Measurements from ENCODE around the gene BLOC1S1. TPM values are rescaled to one million over a fixed set of nuclear protein-coding genes. Genes with fewer than 3 reads are reported as not detected.

BLOC1S1 gene
- total RNA-seq, 2 experiments from 2014 or later = 153 to 162 TPM

DNA sequence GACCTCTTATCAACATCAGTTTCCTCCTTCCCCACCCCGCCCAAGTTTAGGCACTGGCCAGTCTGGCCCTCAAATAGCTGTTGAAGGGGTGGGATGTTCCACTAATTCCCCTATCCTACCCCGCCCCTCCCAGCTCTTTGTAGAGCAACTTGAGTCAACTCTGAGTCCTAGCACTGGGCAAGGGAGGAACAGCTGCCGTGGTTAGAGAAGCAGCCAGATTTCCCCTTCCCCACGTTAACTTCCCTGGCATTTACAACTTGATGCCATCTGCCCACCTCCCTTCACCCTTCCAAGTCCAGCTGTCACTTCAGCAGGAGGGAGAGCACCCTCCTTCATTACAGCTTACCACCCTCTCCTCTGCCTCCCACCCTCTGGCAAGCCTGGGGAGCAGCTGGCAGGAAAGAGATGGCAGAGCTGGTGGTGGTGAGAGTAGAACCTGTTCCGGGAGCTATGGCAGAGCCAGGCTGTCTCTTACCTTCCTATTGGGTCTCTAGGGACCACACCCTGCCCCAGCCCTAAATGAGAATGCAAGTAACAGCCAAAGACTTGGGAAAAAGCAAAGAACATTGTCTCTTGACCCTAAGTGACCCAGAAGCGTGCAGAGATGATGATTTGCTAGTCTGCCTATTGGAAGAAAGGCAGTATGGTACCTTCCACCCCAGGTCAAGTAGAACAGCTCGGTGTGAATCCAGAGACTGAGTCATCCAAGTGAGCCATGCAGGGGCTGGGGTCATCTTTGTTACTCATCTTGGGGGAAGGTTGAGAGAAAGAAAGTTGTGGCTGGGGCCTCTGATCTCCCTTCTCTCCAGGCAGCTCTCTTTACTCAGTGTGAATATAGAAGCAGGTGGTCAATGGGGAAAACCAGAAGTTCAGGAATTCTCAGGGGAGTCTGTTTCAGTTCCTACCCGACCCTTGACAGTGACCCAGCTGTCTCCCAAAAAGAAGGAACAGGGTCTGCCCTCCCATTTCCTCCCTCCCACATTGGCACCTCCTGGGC, 1.5 kb downstream of the BLOC1S1 start:
- peaks cover 6% of the 10 kb centered on the region for H3K36me3 Mint-ChIP-seq
- intact Hi-C loops (cut with micrococcal nuclease) = loop anchor here (1.0 to 5.0 kb wide), 3 partner anchors 12 to 730 kb away; partner anchors contain the start of gene CD63
- POLR2A ChIA-PET = interaction anchor here (1.8 to 3.1 kb wide), 2 partner anchors 12 to 100 kb away, joined by 5 to 23 read pairs; partner anchors contain the start of genes CD63 and SARNP
- no peaks in the 10 kb centered on the region for H3K9me3 Mint-ChIP-seq
- peak overlapping the region; percentile 89 for H3K27ac Mint-ChIP-seq
- peaks cover 2% of the 10 kb centered on the region for H3K27me3 Mint-ChIP-seq
- peaks cover 30% of the 10 kb centered on the region for H3K4me1 Mint-ChIP-seq (ENCODE audit: low read depth)
- H3K4me3 Mint-ChIP-seq = peak overlapping the region; percentile 90
- CTCF ChIA-PET = interaction anchor here (1.0 to 3.9 kb wide), 7 partner anchors 7 to 71 kb away, joined by 3 to 36 read pairs (median 8); partner anchors contain the start of genes CD63 and ITGA7
- peak; percentile 65 for DNase-seq

DNA sequence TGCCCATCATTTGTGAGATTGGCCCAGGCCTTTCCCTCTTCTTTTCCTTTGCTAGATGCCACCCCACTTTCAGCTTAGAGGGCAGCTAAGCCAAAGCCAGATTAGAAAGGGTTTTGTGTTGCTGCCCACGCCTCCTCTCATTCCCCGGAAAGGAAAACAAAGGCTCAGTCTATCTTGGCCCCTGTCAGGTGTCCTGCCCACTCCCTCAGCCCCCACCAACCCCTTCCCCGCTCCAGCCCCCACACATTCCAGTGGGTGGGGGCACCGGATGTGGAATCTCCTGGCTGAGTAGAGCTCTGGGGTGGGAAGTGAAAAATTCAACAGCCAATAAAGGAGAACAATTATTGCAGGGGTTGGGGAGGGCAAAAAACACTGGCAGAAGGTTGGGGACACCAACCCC, 2.2 kb downstream of the BLOC1S1 start:
- Mint-ChIP-seq H3K27me3 (peaks cover 2% of the 10 kb centered on the region), H3K4me1 (ENCODE audit: low read depth) (peaks cover 30% of the 10 kb centered on the region), H3K27ac (peak overlapping the region; percentile 89), H3K36me3 (peaks cover 6% of the 10 kb centered on the region), H3K9me3 (no peaks in the 10 kb centered on the region), H3K4me3 (peak overlapping the region; percentile 90)
- intact Hi-C loops (cut with micrococcal nuclease) = loop anchor here (5.0 kb wide), 2 partner anchors 71 to 731 kb away; no protein-coding TSS in a partner anchor
- ChIA-PET CTCF (interaction anchor here (1.2 to 3.9 kb wide), 3 partner anchors 12 to 20 kb away, joined by 5 to 36 read pairs (median 11); partner anchors contain the start of gene ITGA7), POLR2A (interaction anchor here (3.1 kb wide), 1 partner anchor 12 kb away, joined by 23 read pairs; the partner anchor contains the start of gene CD63)
- no peak for DNase-seq

DNA sequence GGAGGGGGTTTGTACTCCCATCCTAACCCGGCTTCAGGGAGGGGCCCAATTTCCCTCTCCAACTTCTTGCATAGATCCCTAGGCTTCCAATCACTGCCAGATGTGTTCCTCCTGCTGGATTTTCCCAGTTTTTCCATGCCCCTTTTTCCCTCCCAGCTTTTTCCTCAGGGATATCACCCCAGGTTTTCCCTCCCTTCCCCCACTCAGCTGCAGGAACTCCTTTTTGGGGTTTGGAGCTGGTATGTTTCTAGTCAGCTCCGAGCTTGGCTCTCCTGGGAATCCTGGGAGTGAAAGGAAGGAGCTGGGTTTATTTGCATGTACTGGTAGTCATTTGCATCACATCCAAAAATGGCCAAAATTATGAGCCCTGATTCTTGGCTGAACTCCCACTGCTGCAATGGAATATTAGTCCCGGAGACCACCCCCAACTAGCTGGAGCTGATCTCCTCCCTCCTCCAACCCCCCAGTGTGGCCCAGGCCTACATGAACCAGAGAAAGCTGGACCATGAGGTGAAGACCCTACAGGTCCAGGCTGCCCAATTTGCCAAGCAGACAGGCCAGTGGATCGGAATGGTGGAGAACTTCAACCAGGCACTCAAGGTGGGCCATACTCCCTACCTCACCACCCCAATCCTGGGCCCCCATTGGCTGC, 2.9 kb downstream of the BLOC1S1 start:
- no peaks in the 10 kb centered on the region for H3K9me3 Mint-ChIP-seq
- H3K27ac Mint-ChIP-seq = peak overlapping the region; percentile 54
- H3K4me3 Mint-ChIP-seq = no peak overlapping the region
- CTCF ChIA-PET = interaction anchor here (1.2 to 3.9 kb wide), 3 partner anchors 11 to 19 kb away, joined by 5 to 36 read pairs (median 11); partner anchors contain the start of gene ITGA7
- peaks cover 30% of the 10 kb centered on the region for H3K4me1 Mint-ChIP-seq (ENCODE audit: low read depth)
- DNase-seq = no peak
- H3K27me3 Mint-ChIP-seq = peaks cover 2% of the 10 kb centered on the region
- intact Hi-C loops (cut with micrococcal nuclease) = loop anchor here (5.0 kb wide), 2 partner anchors 71 to 731 kb away; no protein-coding TSS in a partner anchor
- H3K36me3 Mint-ChIP-seq = peaks cover 9% of the 10 kb centered on the region
- POLR2A ChIA-PET = interaction anchor here (2.5 kb wide), 1 partner anchor 11 kb away, joined by 12 read pairs; no protein-coding TSS in a partner anchor

DNA sequence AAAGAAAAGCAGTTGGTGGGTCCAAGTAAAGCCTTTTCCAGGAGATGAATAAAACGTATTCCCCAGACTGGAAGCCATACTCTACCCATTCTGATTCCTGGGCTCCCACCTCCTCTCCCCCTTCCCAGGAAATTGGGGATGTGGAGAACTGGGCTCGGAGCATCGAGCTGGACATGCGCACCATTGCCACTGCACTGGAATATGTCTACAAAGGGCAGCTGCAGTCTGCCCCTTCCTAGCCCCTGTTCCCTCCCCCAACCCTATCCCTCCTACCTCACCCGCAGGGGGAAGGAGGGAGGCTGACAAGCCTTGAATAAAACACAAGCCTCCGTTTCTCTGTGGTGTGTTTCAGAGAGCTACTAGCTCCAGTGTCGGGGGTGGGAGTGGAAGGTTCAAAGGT, 3.5 kb downstream of the BLOC1S1 start:
- H3K4me3 Mint-ChIP-seq = no peak overlapping the region

DNA sequence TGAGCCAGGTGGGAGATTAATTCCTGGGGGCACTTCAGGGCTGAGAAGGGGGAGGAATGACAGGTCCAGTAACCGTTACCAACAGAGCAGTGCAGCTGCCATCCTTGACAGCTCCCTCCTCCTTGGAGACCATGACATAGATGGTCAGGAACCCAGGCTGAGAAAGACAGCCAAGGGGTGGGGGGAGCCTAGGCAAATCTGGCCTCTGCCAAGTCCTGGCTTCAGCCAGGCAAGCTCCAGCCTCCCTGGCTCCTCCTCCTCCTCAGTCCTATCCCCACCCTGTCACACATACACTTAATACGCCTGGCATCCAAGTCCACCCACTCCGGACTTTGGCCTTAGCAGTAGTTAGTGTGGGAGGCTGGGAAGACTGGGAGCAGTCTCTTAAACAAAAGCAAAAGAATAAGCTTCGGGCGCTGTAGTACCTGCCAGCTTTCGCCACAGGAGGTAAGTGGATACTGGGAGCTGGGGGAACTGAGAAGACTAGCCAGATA, 4.3 kb downstream of the BLOC1S1 start, which contains the start of gene RDH5:
TSS of gene RDH5 (plus strand) at position 323 of the 494 bp plus-strand sequence. CDS start 792 bp downstream, outside the sequence.
- Mint-ChIP-seq H3K4me3 (no peak within 1 kb of the TSS), H3K9me3 (no peaks in the 10 kb centered on the region), H3K36me3 (peaks cover 9% of the 10 kb centered on the region), H3K27ac (no peak within 1 kb of the TSS), H3K27me3 (peaks cover 2% of the 10 kb centered on the region), H3K4me1 (ENCODE audit: low read depth) (peaks cover 33% of the 10 kb centered on the region)
- intact Hi-C loops (cut with micrococcal nuclease) = no loop called here
- CTCF ChIA-PET = interaction anchor here (0.6 to 2.0 kb wide), 5 partner anchors 8 to 74 kb away, joined by 3 to 7 read pairs (median 3); no protein-coding TSS in a partner anchor
- POLR2A ChIA-PET = interaction anchor here (2.5 kb wide), 1 partner anchor 10 kb away, joined by 12 read pairs; no protein-coding TSS in a partner anchor
- DNase-seq = no peak

More for the DNA sequence above, 3.5 kb downstream of the BLOC1S1 start:
- Mint-ChIP-seq H3K36me3 (peaks cover 9% of the 10 kb centered on the region), H3K4me1 (ENCODE audit: low read depth) (peaks cover 30% of the 10 kb centered on the region), H3K9me3 (no peaks in the 10 kb centered on the region), H3K27ac (no peak overlapping the region), H3K27me3 (peaks cover 2% of the 10 kb centered on the region)
- CTCF ChIA-PET = interaction anchor here (0.6 to 2.7 kb wide), 3 partner anchors 11 to 62 kb away, joined by 3 to 11 read pairs (median 7); partner anchors contain the start of gene ITGA7
- DNase-seq = no peak
- intact Hi-C loops (cut with micrococcal nuclease) = loop anchor here (5.0 kb wide), 2 partner anchors 72 to 732 kb away; no protein-coding TSS in a partner anchor
- POLR2A ChIA-PET = interaction anchor here (2.5 kb wide), 1 partner anchor 10 kb away, joined by 12 read pairs; no protein-coding TSS in a partner anchor

DNA sequence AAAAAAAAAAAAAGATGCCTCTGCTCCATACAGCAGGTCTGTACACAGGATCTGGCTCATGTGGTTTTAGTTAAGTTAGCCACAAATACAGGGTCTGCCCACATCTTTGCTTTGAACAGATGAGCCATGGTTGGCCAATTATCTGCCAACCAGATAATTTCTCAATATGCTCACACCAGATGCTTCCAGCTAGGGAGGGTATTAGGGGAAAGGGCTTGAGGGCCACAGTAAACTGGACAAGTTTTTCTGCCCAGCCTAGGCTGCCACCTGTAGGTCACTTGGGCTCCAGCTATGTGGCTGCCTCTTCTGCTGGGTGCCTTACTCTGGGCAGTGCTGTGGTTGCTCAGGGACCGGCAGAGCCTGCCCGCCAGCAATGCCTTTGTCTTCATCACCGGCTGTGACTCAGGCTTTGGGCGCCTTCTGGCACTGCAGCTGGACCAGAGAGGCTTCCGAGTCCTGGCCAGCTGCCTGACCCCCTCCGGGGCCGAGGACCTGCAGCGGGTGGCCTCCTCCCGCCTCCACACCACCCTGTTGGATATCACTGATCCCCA, 5.1 kb downstream of the BLOC1S1 start:
- DNase-seq = no peak
- Mint-ChIP-seq H3K27ac (no peak overlapping the region), H3K9me3 (no peaks in the 10 kb centered on the region), H3K4me3 (no peak overlapping the region), H3K27me3 (no peaks in the 10 kb centered on the region), H3K36me3 (peaks cover 8% of the 10 kb centered on the region), H3K4me1 (ENCODE audit: low read depth) (peaks cover 28% of the 10 kb centered on the region)
- POLR2A ChIA-PET = interaction anchor here (2.5 kb wide), 1 partner anchor 9 kb away, joined by 12 read pairs; no protein-coding TSS in a partner anchor
- intact Hi-C loops (cut with micrococcal nuclease) = no loop called here
- CTCF ChIA-PET = interaction anchor here (0.9 to 2.0 kb wide), 7 partner anchors 9 to 75 kb away, joined by 3 to 7 read pairs (median 4); no protein-coding TSS in a partner anchor

DNA sequence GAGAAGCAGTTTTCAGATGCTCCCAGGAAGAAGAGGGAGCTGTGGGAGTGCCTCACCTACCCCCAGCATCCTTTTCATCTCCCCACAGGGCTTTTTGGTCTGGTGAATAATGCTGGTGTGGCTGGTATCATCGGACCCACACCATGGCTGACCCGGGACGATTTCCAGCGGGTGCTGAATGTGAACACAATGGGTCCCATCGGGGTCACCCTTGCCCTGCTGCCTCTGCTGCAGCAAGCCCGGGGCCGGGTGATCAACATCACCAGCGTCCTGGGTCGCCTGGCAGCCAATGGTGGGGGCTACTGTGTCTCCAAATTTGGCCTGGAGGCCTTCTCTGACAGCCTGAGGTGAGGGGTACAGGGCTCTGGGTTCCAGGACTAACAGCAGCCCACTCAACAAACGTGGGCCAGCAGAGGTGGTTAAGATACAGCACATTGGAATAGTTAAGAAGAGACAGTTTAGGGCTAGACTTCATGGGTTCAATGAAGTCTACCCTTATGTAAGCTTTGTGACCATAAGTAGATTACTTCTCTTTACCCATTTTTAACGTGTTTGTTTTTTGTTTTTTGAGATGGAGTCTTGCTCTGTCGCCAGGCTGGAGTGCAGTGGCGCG, 5.9 kb downstream of the BLOC1S1 start:
- ChIA-PET CTCF (interaction anchor here (1.1 to 2.0 kb wide), 5 partner anchors 13 to 65 kb away, joined by 4 to 8 read pairs (median 4); no protein-coding TSS in a partner anchor), POLR2A (no interaction called here)
- no peak overlapping the region for H3K27ac Mint-ChIP-seq
- DNase-seq = no peak
- no peak overlapping the region for H3K4me3 Mint-ChIP-seq
- intact Hi-C loops (cut with micrococcal nuclease) = no loop called here
- no peaks in the 10 kb centered on the region for H3K9me3 Mint-ChIP-seq
- peaks cover 33% of the 10 kb centered on the region for H3K4me1 Mint-ChIP-seq (ENCODE audit: low read depth)
- H3K36me3 Mint-ChIP-seq = peaks cover 12% of the 10 kb centered on the region
- H3K27me3 Mint-ChIP-seq = no peaks in the 10 kb centered on the region

DNA sequence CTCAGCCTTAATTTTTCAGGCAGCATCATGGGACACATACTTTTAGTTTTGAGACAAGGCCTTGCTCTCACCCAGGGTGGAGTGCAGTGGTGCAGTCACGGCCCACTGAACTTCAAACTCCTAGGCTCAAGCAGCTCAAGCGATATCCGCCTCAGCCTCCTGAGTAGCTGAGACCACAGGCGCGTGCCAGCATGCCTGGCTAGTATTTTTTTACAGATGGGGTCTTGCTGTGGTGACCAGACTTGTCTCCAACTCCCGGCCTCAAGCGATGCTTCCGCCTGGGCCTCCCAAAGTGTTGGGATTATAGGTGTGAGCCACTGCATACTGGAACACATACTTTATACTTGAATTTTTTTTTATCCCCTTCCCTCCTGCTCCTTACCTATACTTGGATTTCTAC, 7.1 kb downstream of the BLOC1S1 start:
- POLR2A ChIA-PET = no interaction called here
- no peak for DNase-seq
- Mint-ChIP-seq H3K27me3 (no peaks in the 10 kb centered on the region), H3K36me3 (peaks cover 13% of the 10 kb centered on the region), H3K4me3 (no peak overlapping the region), H3K9me3 (no peaks in the 10 kb centered on the region), H3K4me1 (ENCODE audit: low read depth) (peaks cover 32% of the 10 kb centered on the region), H3K27ac (no peak overlapping the region)
- intact Hi-C loops (cut with micrococcal nuclease) = no loop called here
- CTCF ChIA-PET = interaction anchor here (0.8 to 2.0 kb wide), 3 partner anchors 16 to 217 kb away, joined by 3 to 8 read pairs (median 3); no protein-coding TSS in a partner anchor

DNA sequence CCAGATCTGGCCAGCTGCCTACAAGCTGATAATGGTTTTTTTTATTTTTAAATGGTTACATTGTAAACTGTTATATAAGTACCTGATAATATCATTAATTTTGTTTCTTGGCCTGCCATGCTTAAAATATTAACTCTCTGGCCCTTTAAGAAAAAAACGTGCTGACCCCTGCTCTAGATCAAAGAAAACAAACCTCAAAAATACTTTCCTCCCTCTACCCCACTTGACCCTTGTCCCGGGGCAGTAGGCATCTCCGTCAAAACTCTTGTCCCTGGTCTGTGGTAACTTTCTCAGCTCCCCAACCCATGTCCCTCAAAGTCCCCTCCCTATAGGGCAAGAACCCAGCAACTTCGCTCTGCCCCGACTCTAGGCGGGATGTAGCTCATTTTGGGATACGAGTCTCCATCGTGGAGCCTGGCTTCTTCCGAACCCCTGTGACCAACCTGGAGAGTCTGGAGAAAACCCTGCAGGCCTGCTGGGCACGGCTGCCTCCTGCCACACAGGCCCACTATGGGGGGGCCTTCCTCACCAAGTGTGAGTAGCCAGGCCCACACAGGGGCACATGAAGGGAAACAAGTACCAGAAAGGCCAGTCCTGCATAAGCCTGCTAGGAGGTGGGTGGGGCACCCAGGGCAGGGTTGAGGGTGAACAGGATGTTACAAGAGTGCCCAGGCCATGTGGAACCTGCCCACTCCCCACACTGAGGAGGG, 7.8 kb downstream of the BLOC1S1 start:
- Mint-ChIP-seq H3K36me3 (peaks cover 10% of the 10 kb centered on the region), H3K4me1 (ENCODE audit: low read depth) (peaks cover 25% of the 10 kb centered on the region), H3K9me3 (no peaks in the 10 kb centered on the region), H3K4me3 (no peak overlapping the region), H3K27me3 (no peaks in the 10 kb centered on the region), H3K27ac (no peak overlapping the region)
- CTCF ChIA-PET = interaction anchor here (0.8 to 2.3 kb wide), 5 partner anchors 7 to 217 kb away, joined by 3 to 37 read pairs (median 8); partner anchors contain the start of gene BLOC1S1
- POLR2A ChIA-PET = no interaction called here
- no peak for DNase-seq
- intact Hi-C loops (cut with micrococcal nuclease) = loop anchor here (1.0 kb wide), 1 partner anchor 14 kb away; no protein-coding TSS in a partner anchor
